ENCODE results near the gene RAD54L.

- TF ChIP-seq EZH2 (IDR thresholded peaks at IDR 0.05; ENCODE audit: insufficient read depth, poor library complexity, severe bottlenecking) (no peak), EZH2phosphoT487 (IDR thresholded peaks at IDR 0.05; ENCODE audit: insufficient read depth, low read depth) (no peak)
Observed at GRCh38 chr1:46315669-46316403, 68.3 kb downstream of the RAD54L start.

Data from GM23248 (cell line).